Skeletal muscle satellite cell (primary cell): Measurements from ENCODE around the gene KDELR1.

Experiments used
- H3K27me3 ChIP-seq: 2 replicates; pipeline ENCODE4 v1.7.0; 2013; ENCODE audit warnings: low read length; ENCODE audit not compliant: control insufficient read depth, insufficient read depth
- H3K36me3 ChIP-seq: 2 replicates; pipeline ENCODE4 v1.7.0; 2013; ENCODE audit warnings: mild to moderate bottlenecking, control low read depth, low read length; ENCODE audit not compliant: insufficient read depth
- H3K4me1 ChIP-seq: 2 replicates; pipeline ENCODE4 v1.7.0; 2013; ENCODE audit warnings: low read length; ENCODE audit not compliant: control insufficient read depth, insufficient read depth
- H3K4me2 ChIP-seq: 2 replicates; pipeline ENCODE4 v1.7.0; 2013; ENCODE audit warnings: mild to moderate bottlenecking, low read length
- H3K4me3 ChIP-seq: 2 replicates; pipeline ENCODE4 v1.7.0; 2013; ENCODE audit warnings: low read length
- H3K9ac ChIP-seq: 2 replicates; pipeline ENCODE4 v1.7.0; 2013; ENCODE audit warnings: mild to moderate bottlenecking, low read depth, low read length, moderate library complexity
- H3K9me3 ChIP-seq: replicated peaks from 2 replicates; pipeline ENCODE4 v1.7.0; 2013; ENCODE audit warnings: mild to moderate bottlenecking, control low read depth, low read length

KDELR1 gene

GRCh38 chr19:48413879-48414587, 22.7 kb upstream of the KDELR1 start:
- H3K4me3 ChIP-seq: peak overlapping the region; percentile 36

GRCh38 chr19:48405850-48406249, 14.5 kb upstream of the KDELR1 start:
- Histone ChIP-seq H3K4me2 (no peak overlapping the region), H3K9me3 (no peaks in the 10 kb centered on the region), H3K9ac (no peak overlapping the region), H3K36me3 (no peaks in the 10 kb centered on the region), H3K4me1 (peaks cover 3% of the 10 kb centered on the region), H3K27me3 (peaks cover 9% of the 10 kb centered on the region), H3K4me3 (no peak overlapping the region)

More at GRCh38 chr19:48413879-48414587, 22.7 kb upstream of the KDELR1 start:
- Histone ChIP-seq H3K36me3 (no peaks in the 10 kb centered on the region), H3K27me3 (peaks cover 13% of the 10 kb centered on the region), H3K9ac (no peak overlapping the region), H3K4me1 (peaks cover 12% of the 10 kb centered on the region), H3K9me3 (no peaks in the 10 kb centered on the region), H3K4me2 (peak overlapping the region; percentile 62)

GRCh38 chr19:48405010-48405659, 13.8 kb upstream of the KDELR1 start:
- no peaks in the 10 kb centered on the region for H3K9me3 ChIP-seq
- H3K4me2 ChIP-seq: no peak overlapping the region
- no peak overlapping the region for H3K4me3 ChIP-seq
- H3K4me1 ChIP-seq: peaks cover 3% of the 10 kb centered on the region
- H3K27me3 ChIP-seq: peaks cover 9% of the 10 kb centered on the region
- no peak overlapping the region for H3K9ac ChIP-seq
- H3K36me3 ChIP-seq: no peaks in the 10 kb centered on the region

- Histone ChIP-seq H3K9ac (no peak overlapping the region), H3K36me3 (no peaks in the 10 kb centered on the region), H3K4me2 (no peak overlapping the region), H3K9me3 (no peaks in the 10 kb centered on the region), H3K4me1 (peaks cover 3% of the 10 kb centered on the region), H3K27me3 (peaks cover 9% of the 10 kb centered on the region), H3K4me3 (no peak overlapping the region)
Observed at GRCh38 chr19:48403606-48404005, 12.3 kb upstream of the KDELR1 start.

DNA sequence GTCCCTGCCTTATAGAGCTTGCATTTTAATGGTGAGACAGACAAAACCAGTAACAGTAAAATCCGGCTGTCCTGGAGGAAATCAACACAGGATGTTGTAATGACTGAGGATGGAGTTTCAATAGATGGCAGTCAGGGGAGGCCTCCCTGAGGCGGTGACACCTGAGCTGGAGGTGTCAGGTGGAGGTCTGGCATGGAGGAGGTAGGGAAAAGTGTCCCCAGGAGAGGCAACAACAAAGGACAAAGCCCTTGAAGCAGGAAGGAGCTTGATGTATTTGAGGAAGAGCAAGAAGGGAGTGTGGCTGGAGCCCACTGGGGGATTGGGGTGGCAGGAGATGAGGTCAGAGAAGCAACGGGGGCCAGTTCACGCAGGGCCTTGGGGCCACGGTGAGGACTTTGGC, 9.9 kb upstream of the KDELR1 start:
- H3K36me3 ChIP-seq: no peaks in the 10 kb centered on the region
- H3K27me3 ChIP-seq: peaks cover 24% of the 10 kb centered on the region

GRCh38 chr19:48400018-48400742, 8.8 kb upstream of the KDELR1 start:
- Histone ChIP-seq H3K9me3 (no peaks in the 10 kb centered on the region), H3K4me1 (peaks cover 2% of the 10 kb centered on the region), H3K4me2 (peak overlapping the region; percentile 79), H3K36me3 (no peaks in the 10 kb centered on the region), H3K27me3 (peaks cover 30% of the 10 kb centered on the region), H3K4me3 (peak overlapping the region; percentile 56), H3K9ac (no peak overlapping the region)

More for the DNA sequence above, 9.9 kb upstream of the KDELR1 start:
- Histone ChIP-seq H3K4me3 (no peak overlapping the region), H3K9me3 (no peaks in the 10 kb centered on the region), H3K4me1 (peaks cover 5% of the 10 kb centered on the region), H3K9ac (no peak overlapping the region), H3K4me2 (no peak overlapping the region)

GRCh38 chr19:48398375-48399235, 7.3 kb upstream of the KDELR1 start:
- Histone ChIP-seq H3K4me2 (peak overlapping the region; percentile 71), H3K4me1 (peaks cover 8% of the 10 kb centered on the region), H3K9me3 (no peaks in the 10 kb centered on the region), H3K4me3 (peak overlapping the region; percentile 63), H3K27me3 (peaks cover 44% of the 10 kb centered on the region), H3K9ac (peak overlapping the region; percentile 66), H3K36me3 (no peaks in the 10 kb centered on the region)

- Histone ChIP-seq H3K9ac (peak overlapping the region; percentile 66), H3K4me1 (peaks cover 11% of the 10 kb centered on the region), H3K27me3 (peaks cover 49% of the 10 kb centered on the region), H3K4me2 (peak overlapping the region; percentile 71), H3K36me3 (no peaks in the 10 kb centered on the region), H3K9me3 (no peaks in the 10 kb centered on the region), H3K4me3 (peak overlapping the region; percentile 63)
Observed at GRCh38 chr19:48398102-48398374, 6.7 kb upstream of the KDELR1 start.

DNA sequence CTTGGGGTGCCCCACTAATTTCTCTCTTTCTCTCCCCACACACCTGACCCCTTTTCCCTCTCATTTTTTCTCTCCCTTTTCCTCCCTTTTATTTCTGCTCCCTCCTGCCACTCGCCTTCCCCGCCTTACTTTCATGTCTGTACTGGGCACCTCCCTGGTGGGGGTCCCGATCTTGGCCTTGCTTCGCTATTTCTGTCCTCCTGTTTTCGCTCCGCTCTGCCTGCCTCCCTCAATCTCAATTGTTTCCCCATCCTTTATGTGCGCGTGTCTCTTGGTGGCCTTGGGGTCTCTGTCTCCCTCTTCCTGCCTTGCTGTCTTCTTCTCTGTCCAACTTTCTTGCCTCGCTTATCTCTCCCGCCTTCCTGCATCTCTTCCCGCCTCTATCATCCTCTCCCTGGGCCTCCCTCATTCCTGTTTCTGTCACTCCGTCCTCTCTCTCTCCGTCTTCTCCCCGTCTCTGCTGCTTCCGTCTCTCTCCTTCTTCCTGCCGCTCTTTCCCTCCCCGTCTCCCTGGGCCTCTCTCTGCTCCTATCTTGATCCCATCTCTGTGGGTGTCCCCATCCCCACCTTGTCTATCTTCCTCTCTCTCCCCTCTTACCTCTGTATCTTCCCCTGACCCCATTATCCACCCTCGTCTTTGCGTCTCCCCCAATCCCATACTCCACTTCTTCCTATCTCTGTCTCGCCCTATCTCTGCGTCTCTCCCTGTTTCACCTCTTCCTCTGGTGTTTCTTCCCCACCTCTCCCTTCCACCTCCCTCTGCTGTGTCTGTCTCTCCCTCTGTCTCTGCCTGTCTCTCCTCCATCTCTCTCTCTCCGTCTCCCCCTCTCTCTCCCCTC, 6.1 kb upstream of the KDELR1 start:
- Histone ChIP-seq H3K9me3 (no peaks in the 10 kb centered on the region), H3K4me1 (peaks cover 11% of the 10 kb centered on the region), H3K4me3 (peak overlapping the region; percentile 63), H3K4me2 (peak overlapping the region; percentile 71), H3K9ac (peak overlapping the region; percentile 66), H3K36me3 (no peaks in the 10 kb centered on the region), H3K27me3 (peaks cover 49% of the 10 kb centered on the region)

- peaks cover 49% of the 10 kb centered on the region for H3K27me3 ChIP-seq
- H3K4me1 ChIP-seq: peaks cover 11% of the 10 kb centered on the region
- H3K4me2 ChIP-seq: no peak overlapping the region
- H3K9ac ChIP-seq: no peak overlapping the region
- no peaks in the 10 kb centered on the region for H3K36me3 ChIP-seq
- H3K9me3 ChIP-seq: no peaks in the 10 kb centered on the region
- H3K4me3 ChIP-seq: no peak overlapping the region
Observed at GRCh38 chr19:48396824-48397176, 5.4 kb upstream of the KDELR1 start.
